A673 (cell line): ENCODE results near the gene GIGYF2. TPM values are rescaled to one million over a fixed set of nuclear protein-coding genes. Genes with fewer than 3 reads are reported as not detected.

Experiments
- BruUV-seq: library from RNA; stranded (reverse); fragments of 400-500 nt; replicated peaks from 2 replicates; lab custom pipeline; 2021; lab: Mats Ljungman, UMichigan
- CTCF ChIA-PET: fragments of 300-600 bp; sonication (Branson Sonifier 250); formaldehyde crosslinking; loops from one replicate; lab custom pipeline; 2022; ENCODE audit warnings: antibody characterized with exemption; lab: Charles Lee
- POLR2A ChIA-PET: fragments of 300-600 bp; sonication (Branson Sonifier 250); formaldehyde crosslinking; loops from one replicate; lab custom pipeline; 2022; ENCODE audit warnings: antibody characterized with exemption; ENCODE audit not compliant: low non-redundant PET; lab: Charles Lee
- DNase-seq: peaks from one replicate; pipeline ENCODE4 v3.0.0-alpha.2; 2015; ENCODE audit warnings: low spot score
- H3K27ac ChIP-seq: fragments of 200-600 bp; sonication (generic); 2 replicates; pipeline ENCODE4 v1.5.1; 2016; ENCODE audit warnings: mixed run types, low read depth, mild to moderate bottlenecking, mixed read lengths, antibody characterized with exemption, low read length; ENCODE audit not compliant: poor library complexity, severe bottlenecking
- H3K27me3 ChIP-seq: fragments of 200-600 bp; sonication (generic); replicated peaks from 2 replicates; pipeline ENCODE4 v1.6.1; 2017; ENCODE audit warnings: mixed run types, low read depth, mild to moderate bottlenecking, mixed read lengths, antibody characterized with exemption, low read length; ENCODE audit not compliant: insufficient read depth, poor library complexity
- H3K36me3 ChIP-seq: fragments of 200-600 bp; sonication (generic); 2 replicates; pipeline ENCODE4 v1.6.1; 2016; ENCODE audit warnings: mixed run types, mild to moderate bottlenecking, mixed read lengths, antibody characterized with exemption, low read length; ENCODE audit not compliant: insufficient read depth, poor library complexity, severe bottlenecking
- H3K4me1 ChIP-seq: fragments of 200-600 bp; sonication (generic); 2 replicates; pipeline ENCODE4 v1.6.1; 2017; ENCODE audit warnings: mixed run types, mild to moderate bottlenecking, mixed read lengths, antibody characterized with exemption, low read length; ENCODE audit not compliant: insufficient read depth, poor library complexity, severe bottlenecking
- H3K4me3 ChIP-seq: fragments of 200-600 bp; sonication (generic); 2 replicates; pipeline ENCODE4 v1.5.1; 2016; ENCODE audit warnings: low read depth, mixed run types, mild to moderate bottlenecking, mixed read lengths, low read length; ENCODE audit not compliant: poor library complexity, severe bottlenecking
- H3K9me3 ChIP-seq: fragments of 200-600 bp; sonication (generic); 2 replicates; pipeline ENCODE4 v1.6.1; 2016; ENCODE audit warnings: mixed run types, low read depth, mild to moderate bottlenecking, mixed read lengths, antibody characterized with exemption, low read length; ENCODE audit not compliant: poor library complexity, severe bottlenecking
- EZH2 ChIP-seq: fragments of 200-600 bp; sonication (generic); IDR thresholded peaks from 2 replicates; pipeline ENCODE4 v1.6.1; 2017; ENCODE audit warnings: borderline replicate concordance, low read depth, mild to moderate bottlenecking, mixed read lengths, antibody characterized with exemption, low read length; ENCODE audit not compliant: poor library complexity, severe bottlenecking
- intact Hi-C: fragments of 100-400 bp; cut with micrococcal nuclease; formaldehyde crosslinking; loops from one replicate; pipeline ENCODE4 v1.10.0; 2022; ENCODE audit not compliant: unreplicated experiment
- total RNA-seq: library from RNA; stranded (reverse); gene quantifications from 2 replicates; pipeline ENCODE4 v1.2.3, GENCODE V29; 2021
- TF ChIP-seq, protein P1 (sequence below): fragments of 300-800, 200-600 bp; sonication (generic); conservative IDR thresholded peaks from 2 replicates; pipeline ENCODE4 v1.5.1; 2017; ENCODE audit warnings: low read depth, mild to moderate bottlenecking, antibody characterized with exemption, low read length, moderate library complexity, mixed read lengths

The GIGYF2 gene
- total RNA-seq, 1 experiment from 2014 or later = 62.8 TPM

DNA sequence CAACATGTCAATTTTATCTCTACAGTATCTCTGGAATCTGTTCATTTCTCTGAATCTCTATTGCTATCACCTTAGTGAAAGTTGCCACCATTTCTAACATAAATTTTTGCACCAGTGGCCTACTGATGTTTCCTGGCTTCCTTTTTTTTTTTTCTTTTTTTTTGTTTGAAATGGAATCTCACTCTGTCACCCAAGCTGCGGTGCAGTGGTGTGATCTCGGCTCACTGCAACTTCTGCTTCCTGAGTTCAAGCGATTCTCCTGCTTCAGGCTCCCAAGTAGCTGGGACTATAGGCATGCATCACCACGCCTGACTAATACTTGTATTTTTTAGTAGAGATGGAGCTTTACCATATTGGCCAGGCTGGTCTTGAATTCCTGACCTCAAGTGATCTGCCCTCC is 44.2 kb downstream of the GIGYF2 start:
- H3K27ac ChIP-seq = no peak overlapping the region
- H3K36me3 ChIP-seq = peaks cover 8% of the 10 kb centered on the region
- POLR2A ChIA-PET = no interaction called here
- intact Hi-C loops = no loop called here
- DNase-seq = no peak
- H3K27me3 ChIP-seq = no peaks in the 10 kb centered on the region
- H3K4me3 ChIP-seq = no peak overlapping the region
- TF ChIP-seq, protein P1, sequence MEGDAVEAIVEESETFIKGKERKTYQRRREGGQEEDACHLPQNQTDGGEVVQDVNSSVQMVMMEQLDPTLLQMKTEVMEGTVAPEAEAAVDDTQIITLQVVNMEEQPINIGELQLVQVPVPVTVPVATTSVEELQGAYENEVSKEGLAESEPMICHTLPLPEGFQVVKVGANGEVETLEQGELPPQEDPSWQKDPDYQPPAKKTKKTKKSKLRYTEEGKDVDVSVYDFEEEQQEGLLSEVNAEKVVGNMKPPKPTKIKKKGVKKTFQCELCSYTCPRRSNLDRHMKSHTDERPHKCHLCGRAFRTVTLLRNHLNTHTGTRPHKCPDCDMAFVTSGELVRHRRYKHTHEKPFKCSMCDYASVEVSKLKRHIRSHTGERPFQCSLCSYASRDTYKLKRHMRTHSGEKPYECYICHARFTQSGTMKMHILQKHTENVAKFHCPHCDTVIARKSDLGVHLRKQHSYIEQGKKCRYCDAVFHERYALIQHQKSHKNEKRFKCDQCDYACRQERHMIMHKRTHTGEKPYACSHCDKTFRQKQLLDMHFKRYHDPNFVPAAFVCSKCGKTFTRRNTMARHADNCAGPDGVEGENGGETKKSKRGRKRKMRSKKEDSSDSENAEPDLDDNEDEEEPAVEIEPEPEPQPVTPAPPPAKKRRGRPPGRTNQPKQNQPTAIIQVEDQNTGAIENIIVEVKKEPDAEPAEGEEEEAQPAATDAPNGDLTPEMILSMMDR = no peak
- no peak for TF ChIP-seq EZH2
- no peaks in the 10 kb centered on the region for H3K9me3 ChIP-seq
- no TSS peak for BruUV-seq
- CTCF ChIA-PET = no interaction called here
- no peaks in the 10 kb centered on the region for H3K4me1 ChIP-seq

DNA sequence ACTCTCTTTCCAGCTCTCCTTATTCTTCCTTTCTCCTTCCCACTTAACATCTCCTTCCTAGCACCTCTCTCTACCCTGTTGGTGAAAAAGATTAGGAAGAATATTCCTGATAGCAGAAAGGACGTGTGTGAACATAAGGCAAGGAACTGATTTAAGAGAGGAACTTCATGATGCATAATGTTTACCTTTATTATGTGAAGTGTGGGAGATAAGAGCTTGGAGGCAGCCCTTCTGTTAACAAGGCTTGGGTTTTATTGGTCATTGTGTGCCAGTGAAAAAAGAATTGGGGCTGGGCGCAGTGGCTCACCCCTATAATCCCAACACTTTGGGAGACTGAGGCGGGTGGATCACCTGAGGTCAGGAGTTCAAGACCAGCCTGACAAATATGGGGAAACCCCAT is 44.8 kb downstream of the GIGYF2 start:
- Histone ChIP-seq H3K36me3 (peaks cover 2% of the 10 kb centered on the region), H3K27ac (no peak overlapping the region), H3K4me1 (no peaks in the 10 kb centered on the region), H3K27me3 (no peaks in the 10 kb centered on the region), H3K4me3 (no peak overlapping the region), H3K9me3 (no peaks in the 10 kb centered on the region)
- intact Hi-C loops = no loop called here
- POLR2A ChIA-PET = no interaction called here
- no peak for TF ChIP-seq EZH2
- TF ChIP-seq, protein P1 = no peak
- no peak for DNase-seq
- CTCF ChIA-PET = no interaction called here
- no TSS peak for BruUV-seq

GRCh38 chr2:232744963-232745362 is 47.8 kb downstream of the GIGYF2 start:
- Histone ChIP-seq H3K4me1 (no peaks in the 10 kb centered on the region), H3K9me3 (no peaks in the 10 kb centered on the region), H3K27me3 (no peaks in the 10 kb centered on the region), H3K4me3 (no peak overlapping the region), H3K27ac (no peak overlapping the region), H3K36me3 (peaks cover 29% of the 10 kb centered on the region)
- no TSS peak for BruUV-seq
- CTCF ChIA-PET = no interaction called here
- intact Hi-C loops = no loop called here
- no peak for TF ChIP-seq EZH2
- TF ChIP-seq, protein P1 = no peak
- DNase-seq = no peak
- POLR2A ChIA-PET = no interaction called here
